C4-2B (cell line): ENCODE data around the gene IRS2.

Experiments
- ZFX ChIP-seq: fragments of 450-650 bp; IDR thresholded peaks from 2 replicates; pipeline ENCODE4 v1.6.1; 2017
- TF ChIP-seq, protein P1 (sequence below): fragments of 450-650 bp; conservative IDR thresholded peaks from 2 replicates; pipeline ENCODE4 v1.5.1; 2017; ENCODE audit warnings: mild to moderate bottlenecking

GRCh38 chr13:109782823-109783431 is 3.5 kb downstream of the IRS2 start:
- TF ChIP-seq, protein P1, sequence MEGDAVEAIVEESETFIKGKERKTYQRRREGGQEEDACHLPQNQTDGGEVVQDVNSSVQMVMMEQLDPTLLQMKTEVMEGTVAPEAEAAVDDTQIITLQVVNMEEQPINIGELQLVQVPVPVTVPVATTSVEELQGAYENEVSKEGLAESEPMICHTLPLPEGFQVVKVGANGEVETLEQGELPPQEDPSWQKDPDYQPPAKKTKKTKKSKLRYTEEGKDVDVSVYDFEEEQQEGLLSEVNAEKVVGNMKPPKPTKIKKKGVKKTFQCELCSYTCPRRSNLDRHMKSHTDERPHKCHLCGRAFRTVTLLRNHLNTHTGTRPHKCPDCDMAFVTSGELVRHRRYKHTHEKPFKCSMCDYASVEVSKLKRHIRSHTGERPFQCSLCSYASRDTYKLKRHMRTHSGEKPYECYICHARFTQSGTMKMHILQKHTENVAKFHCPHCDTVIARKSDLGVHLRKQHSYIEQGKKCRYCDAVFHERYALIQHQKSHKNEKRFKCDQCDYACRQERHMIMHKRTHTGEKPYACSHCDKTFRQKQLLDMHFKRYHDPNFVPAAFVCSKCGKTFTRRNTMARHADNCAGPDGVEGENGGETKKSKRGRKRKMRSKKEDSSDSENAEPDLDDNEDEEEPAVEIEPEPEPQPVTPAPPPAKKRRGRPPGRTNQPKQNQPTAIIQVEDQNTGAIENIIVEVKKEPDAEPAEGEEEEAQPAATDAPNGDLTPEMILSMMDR: no peak
- no peak for TF ChIP-seq ZFX
